ENCODE measurements around the gene USP35.

DNA sequence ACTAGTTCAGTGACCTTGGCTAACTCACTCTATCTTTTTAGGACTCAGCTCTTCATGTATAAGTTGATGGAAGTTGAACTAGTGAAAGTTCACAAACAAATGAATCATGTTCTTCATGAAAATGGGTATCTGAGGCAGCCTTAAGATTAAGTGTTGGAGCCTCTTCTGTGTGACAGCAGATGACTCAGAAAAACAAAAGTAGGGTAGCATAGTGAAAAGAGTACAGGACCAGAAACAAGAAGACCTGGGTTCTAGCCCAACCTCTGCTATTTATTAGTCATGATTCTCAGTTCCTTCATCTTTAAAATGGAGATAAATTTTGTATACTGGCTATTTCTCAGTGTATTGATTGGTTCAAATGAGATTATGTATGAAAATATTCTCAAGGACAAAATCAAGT lies 60.2 kb downstream of the USP35 start:
- TF ChIP-seq POLR2AphosphoS5 (IDR thresholded peaks at IDR 0.05) (no peak), CTCF (IDR thresholded peaks at IDR 0.05) (no peak), POLR2A (IDR thresholded peaks at IDR 0.05) (no peak)

Data from sigmoid colon (tissue), 4 donors.